NCI-H460 (cell line): Measurements from ENCODE around the gene MRPL14. TPM values are rescaled to one million over a fixed set of nuclear protein-coding genes. Genes with fewer than 3 reads are reported as not detected.

Experiments used
- DNase-seq: peaks from one replicate; pipeline ENCODE4 v3.0.0-alpha.2; 2016; ENCODE audit warnings: low read depth; ENCODE audit errors: extremely low read depth
- total RNA-seq: library from RNA; depleted of rRNA; stranded (reverse); fragments of >200 nt; shearing (Covaris generic); gene quantifications from 2 replicates; pipeline ENCODE4 v1.2.3, GENCODE V29; 2014

Gene MRPL14
- total RNA-seq, 1 experiment from 2014 or later, result 41.4 TPM

- DNase-seq, result no peak
Measured at GRCh38 chr6:44081753-44082152, 45.5 kb downstream of the MRPL14 start.

- DNase-seq, result no peak
Measured at GRCh38 chr6:44080561-44081521, 46.4 kb downstream of the MRPL14 start.

GRCh38 chr6:44079672-44080071 lies 47.6 kb downstream of the MRPL14 start:
- no peak for DNase-seq

- peak; percentile 69 for DNase-seq
Measured at GRCh38 chr6:44078827-44079671, 48.2 kb downstream of the MRPL14 start.

- DNase-seq, result no peak
Measured at GRCh38 chr6:44078219-44078826, 48.9 kb downstream of the MRPL14 start.

- no peak for DNase-seq
Measured at GRCh38 chr6:44077214-44077946, 49.9 kb downstream of the MRPL14 start.

- DNase-seq, result no peak
Measured at GRCh38 chr6:44076356-44077213, 50.7 kb downstream of the MRPL14 start.

- DNase-seq, result no peak
Measured at GRCh38 chr6:44075647-44076355, 51.5 kb downstream of the MRPL14 start.

- no peak for DNase-seq
Measured at GRCh38 chr6:44074813-44075646, 52.2 kb downstream of the MRPL14 start.

GRCh38 chr6:44074439-44074812 lies 52.8 kb downstream of the MRPL14 start:
- DNase-seq, result peak; percentile 70

GRCh38 chr6:44073612-44074438 lies 53.4 kb downstream of the MRPL14 start:
- no peak for DNase-seq

- peak; percentile 60 for DNase-seq
Measured at GRCh38 chr6:44072959-44073611, 54.2 kb downstream of the MRPL14 start.

- DNase-seq, result no peak
Measured at GRCh38 chr6:44072452-44072958, 54.7 kb downstream of the MRPL14 start.

GRCh38 chr6:44071670-44072451 lies 55.4 kb downstream of the MRPL14 start:
- DNase-seq, result no peak

GRCh38 chr6:44068607-44069296 lies 58.5 kb downstream of the MRPL14 start:
- no peak for DNase-seq
